ENCODE results near the gene PID1. TPM values are rescaled to one million over a fixed set of nuclear protein-coding genes. Genes with fewer than 3 reads are reported as not detected.

PID1 gene
- total RNA-seq, 1 donor from 2014 or later, result 1.4 TPM

DNA sequence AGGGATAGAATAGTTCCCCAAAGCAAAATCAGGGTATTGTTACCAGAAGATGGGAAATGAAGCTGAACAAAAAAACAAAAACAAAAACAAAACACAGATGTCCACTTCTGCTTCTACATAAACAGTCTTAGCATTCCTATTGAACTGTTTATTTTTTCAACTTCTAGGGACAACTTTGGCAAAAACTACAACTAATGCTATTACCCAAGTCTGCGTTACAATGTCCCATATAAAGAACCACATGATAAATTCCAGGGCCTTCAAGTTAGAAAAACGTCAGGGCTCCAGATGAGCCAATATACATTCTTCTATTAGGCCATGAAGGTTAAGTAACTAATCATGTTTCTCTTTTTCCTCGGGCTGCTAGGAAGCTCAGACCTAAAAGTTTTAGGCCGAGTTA lies 16.9 kb downstream of the PID1 start:
- Histone ChIP-seq H4K20me1 (ENCODE audit: low read depth) (no peaks in the 10 kb centered on the region), H3K36me3 (no peaks in the 10 kb centered on the region), H3F3A (ENCODE audit: low read depth) (no peaks in the 10 kb centered on the region), H3K9ac (no peak overlapping the region), H3K4me2 (no peak overlapping the region), H3K27ac (no peak overlapping the region), H2AFZ (replicated peaks) (no peak overlapping the region), H3K27me3 (no peaks in the 10 kb centered on the region), H3K4me3 (no peak overlapping the region), H3K9me3 (ENCODE audit: low read depth) (no peaks in the 10 kb centered on the region), H3K79me2 (ENCODE audit: low read depth) (no peaks in the 10 kb centered on the region), H3K4me1 (peaks cover 5% of the 10 kb centered on the region)
- Mint-ChIP-seq H3K4me3 (no peak overlapping the region), H3K4me1 (no peaks in the 10 kb centered on the region), H3K9me3 (peaks cover 2% of the 10 kb centered on the region), H3K27me3 (ENCODE audit: insufficient read depth, low read depth) (no peaks in the 10 kb centered on the region), H3K27ac (no peak overlapping the region), H3K36me3 (no peaks in the 10 kb centered on the region)
- no peak for DNase-seq (ENCODE audit: low spot score)
- TF ChIP-seq EZH2phosphoT487 (IDR thresholded peaks at IDR 0.05) (no peak), EZH2 (IDR thresholded peaks at IDR 0.05) (no peak)
- TF ChIP-seq, protein P1, sequence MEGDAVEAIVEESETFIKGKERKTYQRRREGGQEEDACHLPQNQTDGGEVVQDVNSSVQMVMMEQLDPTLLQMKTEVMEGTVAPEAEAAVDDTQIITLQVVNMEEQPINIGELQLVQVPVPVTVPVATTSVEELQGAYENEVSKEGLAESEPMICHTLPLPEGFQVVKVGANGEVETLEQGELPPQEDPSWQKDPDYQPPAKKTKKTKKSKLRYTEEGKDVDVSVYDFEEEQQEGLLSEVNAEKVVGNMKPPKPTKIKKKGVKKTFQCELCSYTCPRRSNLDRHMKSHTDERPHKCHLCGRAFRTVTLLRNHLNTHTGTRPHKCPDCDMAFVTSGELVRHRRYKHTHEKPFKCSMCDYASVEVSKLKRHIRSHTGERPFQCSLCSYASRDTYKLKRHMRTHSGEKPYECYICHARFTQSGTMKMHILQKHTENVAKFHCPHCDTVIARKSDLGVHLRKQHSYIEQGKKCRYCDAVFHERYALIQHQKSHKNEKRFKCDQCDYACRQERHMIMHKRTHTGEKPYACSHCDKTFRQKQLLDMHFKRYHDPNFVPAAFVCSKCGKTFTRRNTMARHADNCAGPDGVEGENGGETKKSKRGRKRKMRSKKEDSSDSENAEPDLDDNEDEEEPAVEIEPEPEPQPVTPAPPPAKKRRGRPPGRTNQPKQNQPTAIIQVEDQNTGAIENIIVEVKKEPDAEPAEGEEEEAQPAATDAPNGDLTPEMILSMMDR (IDR thresholded peaks at IDR 0.05), result no peak

DNA sequence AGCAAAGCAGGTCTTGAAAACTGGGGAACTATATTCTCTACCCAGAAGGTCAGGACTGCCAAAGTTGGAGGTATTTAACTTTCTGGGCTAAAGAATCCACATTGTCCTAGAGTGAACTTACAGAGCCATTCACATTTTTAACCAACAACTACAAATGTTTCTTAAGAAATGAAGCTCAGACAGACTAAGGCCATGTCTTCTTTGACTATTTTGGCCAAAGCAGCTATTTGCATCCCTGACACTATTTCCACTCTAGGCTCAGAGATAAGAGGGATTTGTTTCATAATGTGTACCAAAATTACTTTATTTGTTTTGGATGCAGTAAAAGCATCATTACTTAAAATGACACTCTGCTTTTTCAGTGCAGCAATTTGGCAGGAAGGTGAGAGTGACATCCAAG lies 18.1 kb downstream of the PID1 start:
- Mint-ChIP-seq H3K4me1 (no peaks in the 10 kb centered on the region), H3K27ac (no peak overlapping the region), H3K27me3 (ENCODE audit: insufficient read depth, low read depth) (no peaks in the 10 kb centered on the region), H3K9me3 (peaks cover 2% of the 10 kb centered on the region), H3K36me3 (no peaks in the 10 kb centered on the region), H3K4me3 (no peak overlapping the region)
- Histone ChIP-seq H3K9ac (no peak overlapping the region), H3F3A (ENCODE audit: low read depth) (no peaks in the 10 kb centered on the region), H3K27me3 (no peaks in the 10 kb centered on the region), H4K20me1 (ENCODE audit: low read depth) (no peaks in the 10 kb centered on the region), H3K4me3 (no peak overlapping the region), H3K27ac (no peak overlapping the region), H3K9me3 (ENCODE audit: low read depth) (no peaks in the 10 kb centered on the region), H3K4me2 (no peak overlapping the region), H2AFZ (replicated peaks) (no peak overlapping the region), H3K36me3 (no peaks in the 10 kb centered on the region), H3K79me2 (ENCODE audit: low read depth) (no peaks in the 10 kb centered on the region), H3K4me1 (peaks cover 5% of the 10 kb centered on the region)
- no peak for DNase-seq (ENCODE audit: low spot score)
- TF ChIP-seq EZH2phosphoT487 (IDR thresholded peaks at IDR 0.05), result no peak
- no peak for TF ChIP-seq EZH2 (IDR thresholded peaks at IDR 0.05)
- TF ChIP-seq, protein P1 (IDR thresholded peaks at IDR 0.05), result no peak

DNA sequence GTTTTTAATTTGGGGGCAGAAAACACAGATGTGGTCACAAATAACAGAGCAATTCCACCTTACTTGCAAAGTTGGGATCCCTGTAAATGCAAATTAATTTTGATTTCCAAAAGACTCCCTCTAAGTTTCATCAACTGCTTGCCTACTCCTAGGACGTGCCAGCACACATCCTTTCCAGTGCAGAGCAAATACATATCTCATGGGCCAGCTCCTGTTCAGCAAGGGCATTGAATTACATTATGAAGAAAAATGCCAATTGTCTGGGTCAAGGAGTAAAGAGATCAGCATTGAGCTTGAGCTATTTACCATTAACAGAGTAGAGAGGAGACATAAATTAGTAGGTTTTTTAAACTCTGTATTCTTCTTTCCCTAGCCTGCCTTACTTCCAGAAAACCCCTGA lies 18.8 kb downstream of the PID1 start:
- Histone ChIP-seq H4K20me1 (ENCODE audit: low read depth) (no peaks in the 10 kb centered on the region), H3K27ac (no peak overlapping the region), H3K4me2 (no peak overlapping the region), H3K27me3 (no peaks in the 10 kb centered on the region), H3F3A (ENCODE audit: low read depth) (no peaks in the 10 kb centered on the region), H3K9ac (no peak overlapping the region), H3K4me1 (peaks cover 5% of the 10 kb centered on the region), H3K4me3 (no peak overlapping the region), H3K9me3 (ENCODE audit: low read depth) (no peaks in the 10 kb centered on the region), H3K36me3 (no peaks in the 10 kb centered on the region), H3K79me2 (ENCODE audit: low read depth) (no peaks in the 10 kb centered on the region), H2AFZ (replicated peaks) (no peak overlapping the region)
- TF ChIP-seq, protein P1 (IDR thresholded peaks at IDR 0.05), result no peak
- TF ChIP-seq EZH2phosphoT487 (IDR thresholded peaks at IDR 0.05) (no peak), EZH2 (IDR thresholded peaks at IDR 0.05) (no peak)
- no peak overlapping the region for H3K4me3 Mint-ChIP-seq
- no peak overlapping the region for H3K27ac Mint-ChIP-seq
- H3K4me1 Mint-ChIP-seq, result no peaks in the 10 kb centered on the region
- peaks cover 2% of the 10 kb centered on the region for H3K9me3 Mint-ChIP-seq
- no peak for DNase-seq (ENCODE audit: low spot score)
- H3K27me3 Mint-ChIP-seq (ENCODE audit: insufficient read depth, low read depth), result no peaks in the 10 kb centered on the region
- H3K36me3 Mint-ChIP-seq, result no peaks in the 10 kb centered on the region

Measured in neural progenitor cell (in vitro differentiated cells).